HG03457 (cell line): ENCODE results near the gene ZNF32.

ENCODE experiments used
- ATAC-seq: cut with Tn5 transposase; IDR thresholded peaks from one replicate; pipeline ENCODE4 v1.9.1; 2021; ENCODE audit warnings: moderate number of reproducible peaks; ENCODE audit not compliant: unreplicated experiment

The ZNF32 gene

DNA sequence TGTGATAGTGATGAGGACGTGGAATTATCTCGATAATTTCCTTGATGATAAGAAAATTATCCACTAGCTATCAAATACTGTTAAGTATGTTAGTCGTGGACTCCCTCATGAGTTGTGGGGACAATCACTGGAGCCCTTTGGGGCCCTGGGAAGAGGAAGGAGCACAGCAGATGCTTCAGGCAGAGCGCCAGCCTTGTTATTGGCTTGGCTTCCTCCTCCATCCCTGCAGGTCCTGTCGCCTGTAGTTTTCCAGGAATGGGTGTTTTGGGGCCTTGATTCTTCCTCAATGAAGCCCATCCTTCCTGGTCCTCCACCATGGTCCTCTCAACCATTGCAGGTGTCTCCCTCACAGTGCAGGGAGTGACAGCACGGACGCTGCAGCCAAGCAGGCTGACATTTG is 32.5 kb upstream of the ZNF32 start:
- no peak for ATAC-seq

DNA sequence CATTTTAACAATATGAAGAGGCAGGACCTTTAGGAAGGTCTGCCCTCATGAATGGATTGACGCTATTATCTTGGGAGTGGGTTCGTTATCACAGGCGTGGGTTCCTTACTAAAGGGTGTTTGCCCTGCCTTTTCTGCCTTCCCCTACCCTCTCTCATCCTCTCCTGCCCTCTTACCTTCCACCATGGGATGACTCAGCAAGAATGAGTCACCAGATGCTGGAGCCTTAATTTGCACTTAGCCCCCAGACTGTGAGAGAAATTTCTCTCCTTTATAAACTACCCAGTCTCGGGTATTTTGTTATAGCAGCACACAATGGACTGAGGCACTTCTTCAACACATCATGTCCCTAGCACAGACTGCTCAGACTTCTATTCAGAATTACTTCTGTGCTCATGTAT is 31.4 kb upstream of the ZNF32 start:
- ATAC-seq, result no peak

DNA sequence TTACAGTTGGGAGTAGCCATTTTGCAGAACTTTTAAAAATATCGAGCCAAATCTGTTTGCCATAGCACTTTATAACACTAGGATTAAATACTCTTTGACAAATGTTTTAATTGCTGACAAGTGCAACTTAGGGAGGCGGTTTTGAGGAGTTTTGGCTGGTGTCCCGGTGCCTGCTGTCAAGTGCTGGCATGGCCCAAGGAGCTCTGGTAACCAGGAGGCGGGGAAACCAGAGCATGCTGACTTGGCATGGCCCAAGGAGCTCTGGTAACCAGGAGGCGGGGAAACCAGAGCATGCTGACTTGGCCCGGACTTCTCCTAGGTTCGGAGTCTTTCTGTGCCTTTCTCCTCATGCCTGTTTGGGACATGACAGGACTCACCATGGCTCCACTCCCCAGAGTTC is 30.8 kb upstream of the ZNF32 start:
- no peak for ATAC-seq

DNA sequence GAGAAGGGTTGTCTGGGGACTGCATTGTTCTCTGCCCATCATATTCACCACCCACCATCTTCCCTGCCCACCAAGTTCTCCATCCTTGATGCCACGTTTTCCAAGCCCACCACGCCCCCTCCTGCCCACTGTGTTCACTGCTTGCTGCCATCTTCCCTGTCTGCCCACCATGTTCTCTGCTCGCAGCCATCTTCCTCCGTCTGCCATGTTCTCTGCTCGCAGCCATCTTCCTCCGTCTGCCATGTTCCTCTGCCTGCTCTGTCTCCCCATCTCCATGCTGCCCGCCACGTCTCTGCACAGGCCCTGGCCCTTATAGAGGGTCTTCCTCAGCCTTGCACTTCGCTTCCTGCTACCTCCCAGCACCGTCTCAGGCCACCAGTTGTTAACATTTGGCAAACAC is 30.0 kb upstream of the ZNF32 start:
- no peak for ATAC-seq

DNA sequence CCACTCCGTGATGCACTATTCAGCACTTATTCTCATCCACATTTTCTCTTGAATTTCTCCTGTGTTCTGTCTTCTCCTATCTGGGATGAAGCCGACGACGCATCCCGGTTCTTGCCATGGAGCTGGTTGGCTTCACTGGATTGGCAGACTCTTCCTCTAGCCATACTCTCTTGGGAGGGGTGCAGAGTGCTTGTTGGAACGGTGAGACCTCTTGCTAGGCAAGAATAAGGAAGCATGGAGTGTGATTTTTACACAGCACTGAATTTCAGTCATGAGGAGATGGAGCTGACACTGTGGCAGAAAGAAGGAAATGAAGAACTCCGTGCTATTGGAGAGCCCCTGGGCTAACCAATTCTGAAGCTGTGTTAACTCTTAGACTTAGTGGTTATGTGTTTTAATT is 28.2 kb upstream of the ZNF32 start:
- ATAC-seq, result no peak

DNA sequence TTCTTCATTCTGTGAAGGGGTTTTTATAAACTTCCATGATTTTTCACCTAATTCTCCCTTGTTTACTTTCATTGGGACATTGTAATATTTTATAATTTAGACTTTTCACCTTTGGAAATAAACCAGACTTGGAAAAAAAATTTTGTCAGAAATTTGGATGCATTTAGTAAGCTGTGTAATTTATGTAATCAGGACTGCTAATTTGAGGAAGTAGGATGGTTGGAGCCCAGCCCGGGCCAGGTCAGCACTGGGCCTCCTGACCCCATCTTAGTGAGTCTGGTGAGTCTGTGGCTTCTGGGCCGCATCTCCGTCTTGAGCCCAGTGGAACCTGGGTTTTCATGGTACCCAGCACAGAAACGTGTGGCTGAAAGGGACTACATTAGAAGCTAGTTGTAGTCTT is 27.6 kb upstream of the ZNF32 start:
- no peak for ATAC-seq

DNA sequence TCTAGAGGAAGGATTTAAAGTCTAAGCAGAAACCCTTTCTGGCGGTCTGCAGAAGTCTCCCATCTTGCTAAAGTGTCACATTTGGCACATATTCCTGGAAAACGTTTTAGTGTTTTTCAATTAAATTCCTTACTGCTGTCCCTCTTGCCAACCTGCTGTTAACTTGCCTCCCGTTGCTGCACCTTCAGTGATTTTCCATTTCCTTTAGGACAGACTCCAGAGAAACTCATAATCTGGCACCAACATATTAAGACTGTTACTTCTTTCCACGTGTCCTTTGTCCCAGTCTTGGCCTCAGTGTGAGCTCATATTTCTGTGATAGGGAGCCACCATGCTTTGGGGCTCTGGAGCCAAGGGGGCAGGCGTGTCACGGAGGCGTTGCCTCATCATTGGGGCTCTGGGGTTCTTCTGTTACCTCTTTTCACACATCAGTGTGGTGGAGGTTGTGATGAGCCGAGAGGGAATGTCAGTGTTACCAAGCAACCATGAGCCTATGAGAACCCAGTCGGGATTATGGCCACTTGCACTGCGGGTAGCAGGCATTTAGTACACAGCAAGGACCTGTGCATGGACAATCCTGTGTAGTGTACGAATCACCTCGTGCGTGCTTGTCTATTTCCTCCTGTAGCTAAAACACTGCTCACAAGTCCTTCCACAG is 26.0 kb upstream of the ZNF32 start:
- no peak for ATAC-seq

DNA sequence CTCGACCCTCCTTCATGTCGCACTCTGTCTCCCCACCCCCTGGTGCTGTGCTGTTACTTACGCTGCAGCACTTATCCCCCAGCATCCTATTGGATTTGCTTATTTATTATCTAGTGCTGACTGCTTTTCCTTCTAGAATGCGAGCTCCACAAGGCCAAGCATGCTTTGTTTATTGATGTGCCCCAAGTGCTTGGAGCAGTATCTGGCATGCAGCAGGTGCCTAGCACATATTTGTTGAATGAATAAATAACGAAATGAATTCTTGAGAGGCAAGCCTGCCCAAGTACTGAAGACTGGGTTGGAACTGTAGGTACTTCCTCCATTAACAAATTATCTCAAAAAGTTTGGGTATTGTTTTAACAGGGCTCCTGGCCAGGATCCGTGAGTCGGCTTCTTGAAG is 24.8 kb upstream of the ZNF32 start:
- ATAC-seq, result no peak

DNA sequence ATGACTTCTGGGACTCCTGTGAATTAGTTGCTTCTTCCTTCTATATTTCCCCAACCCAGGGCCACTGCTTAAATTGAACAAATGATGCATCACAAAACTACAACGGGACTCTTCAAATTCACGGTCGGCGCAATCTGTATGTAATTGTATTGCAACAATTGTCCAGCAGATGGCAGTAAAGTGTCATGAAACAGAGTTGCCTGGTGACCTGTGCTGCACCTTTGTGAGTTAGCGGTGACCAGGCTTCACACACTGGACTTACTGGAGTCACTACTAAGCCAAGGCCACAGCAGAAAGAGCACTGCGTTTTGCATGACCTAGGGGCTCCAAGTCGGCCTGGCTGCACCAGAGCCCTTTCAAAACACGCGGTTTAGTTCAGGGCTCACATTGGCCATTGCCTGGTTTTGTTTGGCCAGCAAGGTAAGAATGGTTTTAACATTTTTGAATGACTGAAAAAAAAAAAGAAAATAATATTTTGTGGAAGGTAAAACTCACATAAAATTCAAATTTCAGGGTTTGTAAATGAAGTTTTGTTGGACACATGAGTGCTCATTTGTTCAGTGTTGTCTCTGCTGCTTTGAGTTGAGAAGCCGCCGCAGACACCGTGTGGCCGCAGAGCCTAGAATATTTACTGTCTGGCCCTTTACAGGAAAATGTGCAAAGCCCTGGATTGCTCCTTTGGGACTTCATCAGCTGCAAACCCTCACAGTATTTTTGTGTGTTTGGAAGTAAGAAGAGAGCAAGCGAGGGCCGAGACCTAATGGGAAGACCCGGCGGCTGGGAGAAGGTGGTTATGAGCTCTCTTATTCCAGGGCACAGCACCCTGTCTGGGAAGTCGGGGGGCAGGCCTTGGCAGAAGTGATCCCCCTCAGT is 23.2 kb upstream of the ZNF32 start:
- no peak for ATAC-seq

DNA sequence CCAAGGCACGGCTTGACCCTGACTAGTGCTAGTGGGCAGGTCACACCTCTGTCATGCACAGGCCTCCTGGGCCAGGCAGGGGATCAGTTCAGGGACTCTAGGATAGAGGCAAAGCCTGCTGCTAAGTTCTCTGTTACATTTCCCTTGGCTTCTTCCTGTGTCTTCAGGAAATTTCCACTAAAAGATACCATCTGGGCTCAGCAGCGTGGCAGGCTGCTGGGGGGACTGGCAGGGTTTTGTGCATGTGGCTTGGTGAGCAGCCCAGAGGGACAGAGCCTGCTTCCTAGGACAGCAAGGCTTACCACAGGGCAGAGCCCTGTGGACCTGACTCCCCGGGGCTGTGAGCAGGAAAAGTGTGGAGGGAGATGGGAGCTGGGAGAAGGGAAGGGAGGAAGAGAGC is 20.7 kb upstream of the ZNF32 start:
- no peak for ATAC-seq

DNA sequence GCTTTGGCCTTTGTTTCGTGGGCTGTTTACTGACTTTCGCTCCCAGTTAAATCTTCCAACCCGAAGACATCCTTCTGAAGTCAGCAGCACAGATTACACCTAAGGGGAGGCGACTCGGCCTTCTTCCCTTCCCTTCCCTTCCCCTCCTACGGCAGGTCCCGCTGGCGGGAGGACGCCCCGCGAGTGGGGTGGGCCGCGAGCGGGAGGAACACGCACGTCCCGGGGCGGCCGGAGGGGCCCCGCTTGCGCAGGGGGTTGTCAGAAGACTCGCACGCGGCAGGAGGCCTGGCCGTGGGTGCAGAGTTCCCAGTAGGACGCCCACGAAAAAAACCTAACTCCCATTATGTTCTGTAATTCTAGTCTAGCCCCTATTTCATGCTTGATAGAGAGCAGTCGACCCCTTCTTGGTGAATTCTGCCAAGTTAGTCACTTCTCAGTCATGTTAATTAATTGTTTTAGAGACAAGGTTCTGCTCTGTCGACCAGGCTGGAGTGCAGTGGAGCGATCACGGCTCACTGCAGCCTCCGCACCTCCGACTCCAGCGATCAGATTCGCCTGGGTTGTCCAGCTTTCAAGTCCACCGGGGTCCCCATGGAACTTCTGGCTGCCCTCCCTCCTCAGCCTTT is 19.2 kb upstream of the ZNF32 start:
- no peak for ATAC-seq

DNA sequence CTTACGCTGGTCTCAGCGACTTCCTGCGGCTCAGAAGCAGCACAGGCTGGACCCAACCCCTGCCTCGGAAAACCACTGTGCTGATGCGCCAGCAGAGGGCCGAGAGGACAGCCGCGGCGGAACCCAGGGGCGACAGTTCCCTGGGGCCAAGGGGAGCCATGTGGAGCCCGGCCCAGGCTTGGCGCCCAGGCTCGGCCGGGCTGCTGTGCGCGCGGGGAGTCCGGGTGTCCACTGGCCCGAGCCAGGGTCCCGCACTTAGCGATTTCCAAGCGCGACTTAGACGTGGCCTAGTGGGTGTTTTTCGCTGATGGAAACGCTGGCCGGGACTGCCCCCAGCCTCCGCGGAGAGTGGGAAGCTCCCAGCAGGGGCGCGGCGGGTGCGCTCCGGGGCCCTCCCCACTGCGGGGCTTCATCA is 18.6 kb upstream of the ZNF32 start:
- no peak for ATAC-seq

DNA sequence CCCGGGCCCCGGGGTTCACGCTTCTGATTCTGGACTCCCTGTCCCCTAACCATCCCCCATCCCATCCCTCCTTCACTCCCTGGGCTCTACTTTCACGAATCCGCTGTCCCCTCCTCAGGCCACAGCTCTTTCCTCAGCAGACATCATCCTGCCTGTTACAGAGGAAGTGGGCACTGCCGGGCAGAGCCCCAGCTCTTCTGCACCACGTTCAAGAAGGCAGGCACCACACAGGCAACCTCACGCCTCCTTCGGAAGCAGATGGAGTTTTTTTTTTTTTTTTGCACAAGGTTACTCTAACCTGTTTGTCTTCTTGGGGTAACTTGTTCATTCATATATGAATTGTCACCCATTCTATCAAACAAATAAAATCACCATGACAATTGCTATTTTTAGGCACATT is 17.9 kb upstream of the ZNF32 start:
- ATAC-seq, result no peak

DNA sequence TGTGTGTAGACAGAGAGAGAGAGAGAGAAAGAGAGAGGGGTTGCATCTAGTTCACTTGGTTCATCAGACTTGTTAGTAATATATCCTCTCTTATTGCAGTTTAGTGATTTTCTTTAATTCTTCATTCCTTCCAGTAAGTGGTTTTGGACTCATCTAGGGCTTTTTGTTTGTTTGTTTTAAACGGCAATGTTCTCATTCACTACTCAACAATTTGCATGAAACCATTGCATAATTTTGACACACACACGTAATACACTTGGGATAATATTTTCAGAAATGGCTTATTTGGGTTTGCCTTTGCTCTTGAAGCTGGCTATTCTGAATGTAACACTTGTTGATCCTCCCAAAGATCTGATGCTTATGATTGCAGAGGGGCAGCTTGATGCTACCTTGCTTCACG is 16.4 kb upstream of the ZNF32 start:
- no peak for ATAC-seq

DNA sequence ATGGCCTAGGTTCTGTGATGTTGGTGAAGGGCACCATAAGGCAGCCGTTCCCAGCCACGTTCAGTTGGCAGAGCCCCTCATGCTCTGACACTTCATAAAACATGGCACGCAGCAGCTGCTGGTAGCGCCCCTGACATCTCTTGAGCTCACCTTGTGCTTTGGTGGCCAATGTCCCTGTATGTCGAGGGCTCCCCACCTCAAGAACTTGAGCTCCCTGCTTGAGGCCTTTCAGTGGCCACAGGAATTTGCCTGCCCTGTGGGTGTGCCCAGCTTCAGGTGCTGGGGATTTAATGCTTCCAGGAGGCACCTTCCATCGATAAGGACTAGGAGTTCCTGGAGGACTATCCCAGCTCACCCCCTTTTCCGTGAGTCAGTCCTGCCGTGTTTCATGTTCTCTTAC is 9.5 kb upstream of the ZNF32 start:
- ATAC-seq, result no peak

DNA sequence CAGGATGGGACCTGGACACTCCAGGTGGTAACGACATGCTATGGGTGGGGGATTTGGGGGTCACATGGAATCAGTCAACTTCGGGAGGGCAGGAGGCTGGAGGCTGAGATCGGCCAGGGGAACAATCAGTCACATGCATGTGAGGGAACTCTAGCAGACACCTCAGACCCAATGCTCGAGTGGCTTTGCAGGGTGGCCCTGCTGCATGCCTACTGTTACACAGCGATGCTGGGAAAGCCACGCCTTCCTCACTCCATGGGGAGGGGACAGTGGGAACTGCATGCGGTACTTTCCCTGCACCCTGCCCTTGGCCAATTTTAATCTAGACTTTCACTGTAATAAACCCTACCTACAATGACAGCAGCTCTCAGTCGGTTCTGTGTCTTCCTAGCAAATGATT is 6.6 kb upstream of the ZNF32 start:
- ATAC-seq, result no peak

DNA sequence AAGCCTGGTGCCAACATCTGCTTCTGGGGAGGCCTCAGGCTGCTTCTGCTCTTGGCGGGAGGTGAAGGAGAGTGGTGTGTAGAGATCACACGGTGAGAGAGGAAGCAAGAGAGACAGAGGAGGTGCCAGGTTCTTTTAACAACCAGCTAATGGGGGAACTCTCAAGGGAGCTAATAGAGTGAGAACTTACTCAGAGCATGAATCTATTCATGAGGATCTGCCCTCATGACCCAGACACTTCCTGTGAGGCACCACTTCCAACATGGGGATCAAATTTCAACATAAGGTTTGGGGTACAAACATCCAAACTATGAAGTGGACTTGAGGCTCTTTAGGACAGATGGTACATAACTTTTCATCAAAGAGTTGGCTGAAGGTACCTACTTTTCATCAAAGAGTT is 5.1 kb upstream of the ZNF32 start:
- ATAC-seq, result no peak

DNA sequence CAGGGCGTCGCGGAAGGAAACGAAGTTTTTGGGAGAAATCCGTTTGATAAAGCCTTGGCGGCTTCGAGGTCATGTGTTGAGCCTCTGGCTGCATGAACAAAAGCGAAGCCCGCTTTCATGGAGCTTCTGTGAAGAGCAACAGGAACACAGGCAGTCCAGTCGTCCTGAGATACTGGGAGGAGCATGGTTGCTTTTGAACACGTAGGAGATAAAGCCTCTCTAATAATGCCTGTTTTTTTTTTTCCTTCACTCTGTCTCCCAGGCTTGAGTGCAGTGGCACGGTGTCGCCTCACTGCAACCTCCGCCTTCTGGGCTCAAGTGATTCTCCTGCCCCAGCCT is 473 bp upstream of the ZNF32 start:
- no peak for ATAC-seq

DNA sequence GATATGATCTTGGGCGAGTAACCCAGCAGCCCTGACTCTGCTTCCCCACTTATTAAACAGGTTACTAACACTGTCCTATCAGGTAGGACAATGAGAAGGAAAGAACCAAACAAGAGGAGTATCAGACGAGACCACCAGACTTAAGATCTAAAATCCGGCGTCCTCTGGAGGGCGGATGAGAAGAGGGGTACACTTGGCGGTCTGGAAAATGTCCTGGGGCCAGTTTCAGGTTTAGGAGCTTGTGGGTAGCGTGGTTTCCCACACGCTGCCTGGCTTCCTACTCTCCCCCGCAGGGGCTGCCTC is 635 bp downstream of the ZNF32 start:
- no peak for ATAC-seq

DNA sequence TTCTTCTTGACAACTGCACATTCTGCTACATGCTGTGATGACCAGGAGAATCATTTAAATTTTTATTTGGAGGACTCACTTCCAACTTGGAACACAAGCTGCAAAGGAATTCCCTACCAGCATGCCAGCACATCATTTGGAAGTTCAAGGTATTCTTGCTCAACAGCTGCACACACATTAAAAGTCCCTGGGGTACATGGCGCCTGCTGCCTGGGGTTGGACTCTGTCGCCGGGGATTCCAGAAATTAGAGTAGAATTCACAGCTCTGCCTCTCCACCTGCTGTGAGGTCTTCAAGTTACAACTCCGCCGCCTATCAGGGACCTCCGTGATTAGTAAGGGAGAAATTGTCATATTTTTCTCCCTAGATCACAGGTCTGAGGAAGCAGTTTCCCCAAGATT is 1.1 kb downstream of the ZNF32 start:
- no peak for ATAC-seq

DNA sequence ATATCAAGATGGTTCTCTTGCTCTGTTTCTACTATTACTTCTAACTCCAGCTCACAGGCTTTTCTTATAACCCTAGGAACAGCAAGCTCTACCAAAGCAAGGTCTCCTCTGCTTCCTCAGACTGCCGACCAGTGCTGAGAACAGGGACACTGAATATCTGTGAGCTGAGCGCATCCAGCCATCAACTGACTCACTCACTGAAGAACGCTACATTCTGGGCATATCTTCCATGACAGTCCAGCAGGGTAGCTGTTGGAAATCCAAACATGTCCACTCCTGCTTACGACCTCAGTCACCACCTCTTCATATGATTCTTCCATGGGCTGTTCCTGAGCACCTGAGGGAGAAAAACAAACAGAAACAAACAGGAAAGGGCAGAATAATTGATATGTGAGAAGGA is 2.8 kb downstream of the ZNF32 start:
- no peak for ATAC-seq

DNA sequence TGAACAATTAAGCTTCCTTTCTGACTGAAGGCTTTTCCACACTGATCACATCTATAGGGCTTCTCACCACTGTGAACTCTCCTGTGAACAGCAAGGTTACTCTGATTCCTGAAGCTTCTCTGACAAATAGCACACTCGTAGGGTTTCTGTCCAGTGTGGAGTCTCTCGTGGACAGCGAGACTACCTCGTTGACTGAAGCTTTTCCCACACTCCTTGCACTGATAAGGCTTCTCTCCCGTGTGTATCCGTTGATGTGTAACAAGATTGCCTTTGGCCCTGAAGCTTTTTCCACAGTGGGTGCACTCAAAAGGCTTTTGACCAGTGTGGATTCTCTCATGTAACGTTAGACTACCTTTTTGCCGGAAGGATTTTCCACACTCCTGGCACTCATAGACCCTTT is 4.4 kb downstream of the ZNF32 start:
- no peak for ATAC-seq

DNA sequence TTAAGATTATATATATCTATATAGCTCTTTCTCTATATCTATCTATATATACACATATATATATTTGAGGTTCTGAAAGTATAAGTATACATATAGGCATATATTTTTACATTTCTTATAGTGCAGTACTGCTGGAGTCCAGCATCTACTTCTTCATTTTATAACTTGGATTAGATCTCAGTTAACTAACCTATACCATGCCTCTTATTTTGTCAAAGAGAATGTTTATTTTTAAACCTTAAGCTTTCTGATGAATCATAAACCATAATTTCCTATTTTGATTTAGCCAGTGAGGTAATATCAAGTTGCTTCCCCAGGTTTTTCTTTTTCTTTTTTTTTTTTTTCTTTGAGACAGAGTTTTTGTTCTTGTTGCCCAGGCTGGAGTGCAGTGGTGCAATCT is 8.1 kb downstream of the ZNF32 start:
- ATAC-seq, result no peak
